SK-N-SH treated with all-trans-retinoic acid at 6 μM for 48 hours (cell line): ENCODE results near the gene KCNK2.

Source experiments
- ATAC-seq: fragments of 200-7000 bp; cut with Tn5 transposase; 3 replicates; pipeline ENCODE4 v1.9.1; 2020; ENCODE audit warnings: mild to moderate bottlenecking, moderate library complexity
- ARNTL ChIP-seq: fragments of 450-650 bp; formaldehyde crosslinking; IDR thresholded peaks from 2 replicates; pipeline ENCODE4 v1.5.0; 2020; ENCODE audit warnings: low read depth, mild to moderate bottlenecking, moderate library complexity, borderline replicate concordance
- BACH2 ChIP-seq: fragments of 250-450 bp; sonication (Bioruptor Pico); IDR thresholded peaks from 2 replicates; pipeline ENCODE4 v1.9.0; 2021; ENCODE audit warnings: mild to moderate bottlenecking, borderline replicate concordance
- CREB5 ChIP-seq: fragments of 250-450 bp; sonication (Bioruptor Pico); IDR thresholded peaks from 2 replicates; pipeline ENCODE4 v1.5.1; 2020; ENCODE audit warnings: low read depth, mild to moderate bottlenecking, moderate library complexity
- CSDC2 ChIP-seq: fragments of 250-450 bp; sonication (Bioruptor Pico); IDR thresholded peaks from 2 replicates; pipeline ENCODE4 v1.5.0; 2020; ENCODE audit warnings: mild to moderate bottlenecking, moderate library complexity
- CSRNP3 ChIP-seq: fragments of 250-450 bp; sonication (Bioruptor Pico); IDR thresholded peaks from 2 replicates; pipeline ENCODE4 v1.5.1; 2021; ENCODE audit warnings: mild to moderate bottlenecking, moderate library complexity
- ESRRG ChIP-seq: fragments of 250-450 bp; sonication (Bioruptor Pico); IDR thresholded peaks from 2 replicates; pipeline ENCODE4 v1.6.1; 2021; ENCODE audit warnings: mild to moderate bottlenecking
- GLIS3 ChIP-seq: fragments of 250-450 bp; sonication (Bioruptor Pico); IDR thresholded peaks from 2 replicates; pipeline ENCODE4 v1.5.0; 2020; ENCODE audit warnings: mild to moderate bottlenecking, moderate library complexity
- ISL1 ChIP-seq: fragments of 250-450 bp; sonication (Bioruptor Pico); IDR thresholded peaks from 2 replicates; pipeline ENCODE4 v2.1.2; 2022; ENCODE audit warnings: mild to moderate bottlenecking, moderate library complexity
- OSR1 ChIP-seq: fragments of 250-450 bp; sonication (Bioruptor Pico); IDR thresholded peaks from 2 replicates; pipeline ENCODE4 v1.8.0; 2022; ENCODE audit warnings: moderate library complexity, mild to moderate bottlenecking, inconsistent platforms
- PATZ1 ChIP-seq: fragments of 250-450 bp; sonication (Bioruptor Pico); IDR thresholded peaks from 2 replicates; pipeline ENCODE4 v1.8.0; 2020; ENCODE audit warnings: mild to moderate bottlenecking, moderate library complexity, borderline replicate concordance
- SNAI2 ChIP-seq: fragments of 250-450 bp; sonication (Bioruptor Pico); IDR thresholded peaks from 2 replicates; pipeline ENCODE4 v1.5.0; 2020; ENCODE audit warnings: mild to moderate bottlenecking, moderate library complexity
- TCF4 ChIP-seq: fragments of 250-450 bp; sonication (Bioruptor Pico); IDR thresholded peaks from 2 replicates; pipeline ENCODE4 v1.8.0; 2021; ENCODE audit warnings: mild to moderate bottlenecking, moderate library complexity, borderline replicate concordance
- TOX ChIP-seq: fragments of 250-450 bp; sonication (Bioruptor Pico); IDR thresholded peaks from 2 replicates; pipeline ENCODE4 v1.8.0; 2021; ENCODE audit warnings: mild to moderate bottlenecking, moderate library complexity, borderline replicate concordance
- TSHZ2 ChIP-seq: fragments of 250-450 bp; sonication (Bioruptor Pico); IDR thresholded peaks from 2 replicates; pipeline ENCODE4 v1.5.0; 2020; ENCODE audit warnings: mild to moderate bottlenecking, moderate library complexity
- ZC3H10 ChIP-seq: fragments of 250-450 bp; sonication (Bioruptor Pico); IDR thresholded peaks from 2 replicates; pipeline ENCODE4 v1.5.1; 2021; ENCODE audit warnings: mild to moderate bottlenecking, moderate library complexity
- ZFP30 ChIP-seq: fragments of 450-650 bp; formaldehyde crosslinking; IDR thresholded peaks from 2 replicates; pipeline ENCODE4 v1.5.0; 2022; ENCODE audit warnings: mild to moderate bottlenecking, moderate library complexity
- ZNF565 ChIP-seq: fragments of 450-650 bp; formaldehyde crosslinking; conservative IDR thresholded peaks from 2 replicates; pipeline ENCODE4 v1.5.0; 2020; ENCODE audit warnings: low read depth, mild to moderate bottlenecking, moderate library complexity
- ZNF70 ChIP-seq: fragments of 450-650 bp; formaldehyde crosslinking; IDR thresholded peaks from 2 replicates; pipeline ENCODE4 v1.5.0; 2020; ENCODE audit warnings: mild to moderate bottlenecking, moderate library complexity

KCNK2 gene

GRCh38 chr1:215260711-215261110 lies 178.2 kb downstream of the KCNK2 start:
- ATAC-seq, result no peak
- TF ChIP-seq ZNF70 (CRISPR knock-in tag) (no peak), ESRRG (CRISPR knock-in tag) (no peak), GLIS3 (no peak), CSRNP3 (CRISPR knock-in tag) (no peak), CREB5 (CRISPR knock-in tag) (no peak), TOX (CRISPR knock-in tag) (no peak), ZNF565 (no peak), CSDC2 (CRISPR knock-in tag) (no peak), SNAI2 (no peak)

GRCh38 chr1:215262106-215262505 lies 179.6 kb downstream of the KCNK2 start:
- no peak for ATAC-seq

GRCh38 chr1:215263636-215264035 lies 181.1 kb downstream of the KCNK2 start:
- TF ChIP-seq CSDC2 (CRISPR knock-in tag) (no peak), ZNF70 (CRISPR knock-in tag) (no peak), CREB5 (CRISPR knock-in tag) (no peak), TCF4 (CRISPR knock-in tag) (no peak), ZC3H10 (CRISPR knock-in tag) (no peak), PATZ1 (CRISPR knock-in tag) (no peak), SNAI2 (no peak), ARNTL (CRISPR knock-in tag) (no peak)

More at GRCh38 chr1:215262106-215262505, 179.6 kb downstream of the KCNK2 start:
- TF ChIP-seq OSR1 (CRISPR knock-in tag), result no peak
- TF ChIP-seq, all 23 proteins: peak for 0

GRCh38 chr1:215264649-215265048 lies 182.1 kb downstream of the KCNK2 start:
- no peak for TF ChIP-seq CREB5 (CRISPR knock-in tag)
- no peak for TF ChIP-seq GLIS3
- TF ChIP-seq BACH2 (CRISPR knock-in tag), result no peak
- TF ChIP-seq ESRRG (CRISPR knock-in tag), result no peak
- TF ChIP-seq ARNTL (CRISPR knock-in tag), result no peak
- TF ChIP-seq TSHZ2 (CRISPR knock-in tag), result no peak
- TF ChIP-seq ZNF565, result no peak
- TF ChIP-seq ZC3H10 (CRISPR knock-in tag), result no peak
- TF ChIP-seq ISL1, result no peak
- TF ChIP-seq TOX (CRISPR knock-in tag), result no peak
- no peak for TF ChIP-seq ZFP30
- no peak for TF ChIP-seq ZNF70 (CRISPR knock-in tag)
- no peak for ATAC-seq

More at GRCh38 chr1:215263636-215264035, 181.1 kb downstream of the KCNK2 start:
- ATAC-seq, result no peak
